ENCODE data around the gene KLRF1.

KLRF1 gene

GRCh38 chr12:9827209-9827888, at the start of gene KLRF1:
Gene KLRF1 (plus strand): TSS chr12:9827481. CDS start chr12:9827545, 64 bp downstream.
- no peak for DNase-seq (ENCODE audit: low read depth, low spot score)

- no peak for DNase-seq (ENCODE audit: low read depth, low spot score)
Measured at GRCh38 chr12:9779209-9779608, 48.1 kb upstream of the KLRF1 start.

GRCh38 chr12:9781360-9781759, 45.9 kb upstream of the KLRF1 start:
- DNase-seq (ENCODE audit: low read depth, low spot score) = no peak

GRCh38 chr12:9782547-9783382, 44.5 kb upstream of the KLRF1 start:
- no peak for DNase-seq (ENCODE audit: low read depth, low spot score)

- DNase-seq (ENCODE audit: low read depth, low spot score) = no peak
Measured at GRCh38 chr12:9784326-9784725, 43.0 kb upstream of the KLRF1 start.

GRCh38 chr12:9784816-9785215, 42.5 kb upstream of the KLRF1 start:
- DNase-seq (ENCODE audit: low read depth, low spot score) = no peak

- no peak for DNase-seq (ENCODE audit: low read depth, low spot score)
Measured at GRCh38 chr12:9786726-9787717, 40.3 kb upstream of the KLRF1 start.

- DNase-seq (ENCODE audit: low read depth, low spot score) = no peak
Measured at GRCh38 chr12:9792185-9792900, 34.9 kb upstream of the KLRF1 start.

GRCh38 chr12:9792961-9793617, 34.2 kb upstream of the KLRF1 start:
- DNase-seq (ENCODE audit: low read depth, low spot score) = no peak

- no peak for DNase-seq (ENCODE audit: low read depth, low spot score)
Measured at GRCh38 chr12:9793779-9794395, 33.4 kb upstream of the KLRF1 start.

- DNase-seq (ENCODE audit: low read depth, low spot score) = no peak
Measured at GRCh38 chr12:9794484-9795093, 32.7 kb upstream of the KLRF1 start.

- no peak for DNase-seq (ENCODE audit: low read depth, low spot score)
Measured at GRCh38 chr12:9795945-9796344, 31.3 kb upstream of the KLRF1 start.

- no peak for DNase-seq (ENCODE audit: low read depth, low spot score)
Measured at GRCh38 chr12:9796346-9796745, 30.9 kb upstream of the KLRF1 start.

GRCh38 chr12:9796971-9797370, 30.3 kb upstream of the KLRF1 start:
- DNase-seq (ENCODE audit: low read depth, low spot score) = no peak

GRCh38 chr12:9797722-9798619, 29.3 kb upstream of the KLRF1 start:
- peak; percentile 33 for DNase-seq (ENCODE audit: low read depth, low spot score)

GRCh38 chr12:9799961-9800360, 27.3 kb upstream of the KLRF1 start:
- no peak for DNase-seq (ENCODE audit: low read depth, low spot score)

- DNase-seq (ENCODE audit: low read depth, low spot score) = no peak
Measured at GRCh38 chr12:9805883-9806282, 21.4 kb upstream of the KLRF1 start.

GRCh38 chr12:9806714-9807113, 20.6 kb upstream of the KLRF1 start:
- DNase-seq (ENCODE audit: low read depth, low spot score) = no peak

- no peak for DNase-seq (ENCODE audit: low read depth, low spot score)
Measured at GRCh38 chr12:9808504-9808903, 18.8 kb upstream of the KLRF1 start.
